Psoas muscle (tissue), 8 donors: ENCODE measurements around the gene AGBL5. TPM values are rescaled to one million over a fixed set of nuclear protein-coding genes. Genes with fewer than 3 reads are reported as not detected.

Experiments
- ATAC-seq, 4 donors: fragments of 200-7000 bp; cut with Tn5 transposase; one replicate each; pipeline ENCODE4 v1.9.1; 2020; ENCODE audit warnings: moderate library complexity in 3 of 4, mild to moderate bottlenecking in 2 of 4
- DNase-seq, 2 donors: peaks; one replicate each; pipeline ENCODE4 v3.0.0-alpha.2; 2020
- H3K27ac ChIP-seq: fragments of 200-600 bp; one replicate; pipeline ENCODE4 v1.8.0; 2022
- H3K27me3 ChIP-seq, 3 donors: fragments of 200-600 bp in 1 of 3; one replicate each; pipeline versions ENCODE4 v1.6.1 to v1.8.0; 2013 to 2022; ENCODE audit warnings: low read length in 2 of 3, mild to moderate bottlenecking in 2 of 3, moderate library complexity in 1 of 3; ENCODE audit not compliant: insufficient read depth in 3 of 3
- H3K36me3 ChIP-seq, 2 donors: fragments of 200-600 bp in 1 of 2; one replicate each; pipeline versions ENCODE4 v1.6.1 to v1.8.0; 2013 to 2022; ENCODE audit warnings: low read depth in 1 of 2, mild to moderate bottlenecking in 1 of 2, moderate library complexity in 1 of 2; ENCODE audit not compliant: insufficient read depth in 1 of 2
- H3K4me1 ChIP-seq: fragments of 200-600 bp; one replicate; pipeline ENCODE4 v1.8.0; 2022
- H3K4me3 ChIP-seq: fragments of 200-600 bp; one replicate; pipeline ENCODE4 v1.8.0; 2022; ENCODE audit warnings: mild to moderate bottlenecking
- H3K9me3 ChIP-seq: fragments of 200-600 bp; one replicate; pipeline ENCODE4 v1.8.0; 2022
- CTCF ChIP-seq: fragments of 200-600 bp; IDR thresholded peaks from one replicate; pipeline ENCODE4 v1.8.0; 2022; ENCODE audit warnings: antibody characterized with exemption
- WGBS, 3 donors: extraction: QIAGEN DNeasy Blood & Tissue Kit; methylation state at CpG; one replicate each; pipeline versions ENCODE4 v1.1.6 to v1.1.7; 2013; 5-methylcytosine and 5-hydroxymethylcytosine counted together
- intact Hi-C, 2 donors: fragments of 100-400 bp; cut with DNase I; formaldehyde crosslinking; loops; one replicate each; pipeline versions ENCODE4 v1.11.0 to v1.14.2; 2022
- polyA plus RNA-seq, 3 donors: library from polyadenylated mRNA; stranded (reverse); fragments of 200-250 nt; gene quantifications; one replicate each; pipeline ENCODE4 v1.2.3, GENCODE V29; 2013
- total RNA-seq, 4 donors: library from RNA; stranded (reverse); fragmentation: NEBNext Ultra II Directional in 2 of 4; extraction: Animal tissue kit (Norgen Biotek cat#: 25700) in 2 of 4; gene quantifications; one replicate each; pipeline versions ENCODE4 v1.2.1 to v1.2.4, GENCODE V29; 2021 to 2023
- donor health status: healthy with polysubstance abuse.
- donor health status: DM: no; HTN: no; CAD: no; lungs with moderate emphysema.
- donor health status: Bipolar disorder and iron deficiency.
- donor health status: healthy.
- donor health status: DM: yes; HTN: yes; CAD: no.
- donor health status: DM: no; HTN: no; CAD: no.
- donor health status: DM: no; HTN: no; CAD: no.
- donor health status: DM: yes; HTN: yes; CAD: no.

The AGBL5 gene
- total and polyA plus RNA-seq, 7 donors: 3.6 to 8.6 (median 5.5) TPM

GRCh38 chr2:27096748-27097297 is 45.4 kb downstream of the AGBL5 start:
- intact Hi-C loops: loop anchor here (5.0 to 10.0 kb wide), 3 partner anchors 95 to 188 kb away; partner anchors contain the start of genes DNAJC5G (in 1 of the 2) and TRIM54 (in 1 of the 2)
- DNase-seq: peak in 1 of 2 donors; percentile 44
- WGBS, 3 donors: 66 to 73% (median 70%) methylated on average over 3 of the region's 3 CpGs
- Histone ChIP-seq H3K4me1 (peaks cover 14% of the 10 kb centered on the region), H3K4me3 (peak overlapping the region; percentile 66), H3K36me3 (no peaks in the 10 kb centered on the region), H3K9me3 (no peaks in the 10 kb centered on the region), H3K27me3 (no peaks in the 10 kb centered on the region), H3K27ac (peak overlapping the region; percentile 65)
- no peak for TF ChIP-seq CTCF
- ATAC-seq: no peak

- Histone ChIP-seq H3K27me3 (no peaks in the 10 kb centered on the region), H3K36me3 (no peaks in the 10 kb centered on the region), H3K9me3 (no peaks in the 10 kb centered on the region), H3K4me1 (peaks cover 14% of the 10 kb centered on the region), H3K27ac (no peak overlapping the region), H3K4me3 (no peak overlapping the region)
- intact Hi-C loops: loop anchor here (5.0 to 10.0 kb wide), 3 partner anchors 95 to 187 kb away; partner anchors contain the start of genes DNAJC5G (in 1 of the 2) and TRIM54 (in 1 of the 2)
- no peak for ATAC-seq
- WGBS, 3 donors: 85 to 91% (median 87%) methylated on average over 14 of the region's 14 CpGs
- DNase-seq: peak in 1 of 2 donors; percentile 33
- TF ChIP-seq CTCF: no peak
Observed at GRCh38 chr2:27097341-27097740, 45.9 kb downstream of the AGBL5 start.

- WGBS, 3 donors: 88 to 93% (median 90%) methylated on average over 18 to 19 of the region's 19 CpGs
- H3K4me3 ChIP-seq: no peak overlapping the region
- H3K9me3 ChIP-seq: no peaks in the 10 kb centered on the region
- no peak overlapping the region for H3K27ac ChIP-seq
- intact Hi-C loops: loop anchor here (5.0 to 10.0 kb wide), 3 partner anchors 93 to 185 kb away; partner anchors contain the start of genes DNAJC5G (in 1 of the 2) and TRIM54 (in 1 of the 2)
- TF ChIP-seq CTCF: no peak
- peaks cover 14% of the 10 kb centered on the region for H3K4me1 ChIP-seq
- H3K27me3 ChIP-seq: no peaks in the 10 kb centered on the region
- no peak for ATAC-seq
- peak in 1 of 2 donors; percentile 40 for DNase-seq
- H3K36me3 ChIP-seq: no peaks in the 10 kb centered on the region
Observed at GRCh38 chr2:27099334-27099955, 48.0 kb downstream of the AGBL5 start.

- no peaks in the 10 kb centered on the region for H3K27me3 ChIP-seq
- H3K36me3 ChIP-seq: no peaks in the 10 kb centered on the region
- ATAC-seq (no peak), DNase-seq (peak in 1 of 2 donors; percentile 46)
- no peak overlapping the region for H3K27ac ChIP-seq
- peaks cover 14% of the 10 kb centered on the region for H3K4me1 ChIP-seq
- H3K9me3 ChIP-seq: no peaks in the 10 kb centered on the region
- TF ChIP-seq CTCF: no peak
- intact Hi-C loops: no loop called here
- 82 to 84% (median 82%) methylated on average over 10 of the region's 10 CpGs for WGBS, 3 donors
- H3K4me3 ChIP-seq: no peak overlapping the region
Observed at GRCh38 chr2:27100036-27100435, 48.6 kb downstream of the AGBL5 start.
